A549 (cell line): Measurements from ENCODE around the gene CSF3R.

Experiments
- EP300 ChIP-seq, 2 experiments: fragments of >200 bp; sonication (Bioruptor Twin); formaldehyde crosslinking; IDR thresholded peaks; 2 replicates in 1 of 2; 3 replicates in 1 of 2; pipeline ENCODE4 v1.6.1; 2016 to 2017
- NPAS2 ChIP-seq: fragments of 250-450 bp; sonication (Bioruptor Pico); IDR thresholded peaks from 2 replicates; pipeline ENCODE4 v1.8.0; 2022; ENCODE audit warnings: mild to moderate bottlenecking, moderate library complexity, borderline replicate concordance
- POLR2A ChIP-seq: IDR thresholded peaks from 2 replicates; pipeline ENCODE4 v1.6.1; 2012; ENCODE audit warnings: mild to moderate bottlenecking, low read length
- RCOR1 ChIP-seq: fragments of 150-350 bp; IDR thresholded peaks from 2 replicates; pipeline ENCODE4 v1.6.1; 2014; ENCODE audit warnings: antibody characterized with exemption, low read length, low read depth
- ZFP36 ChIP-seq: fragments of 450-650 bp; IDR thresholded peaks from 2 replicates; pipeline ENCODE4 v1.6.1; 2014; ENCODE audit warnings: borderline replicate concordance; ENCODE audit not compliant: partially characterized antibody
- TF ChIP-seq, protein P1 (sequence below): fragments of >200 bp; sonication (Bioruptor Twin); formaldehyde crosslinking; IDR thresholded peaks from 3 replicates; pipeline ENCODE4 v1.5.1; 2016
- TF ChIP-seq, protein P2 (sequence below): fragments of 450-650 bp; IDR thresholded peaks from 2 replicates; pipeline ENCODE4 v1.6.1; 2014; ENCODE audit warnings: antibody characterized with exemption
- TF ChIP-seq, protein P3 (sequence below): fragments of 200-600 bp; sonication (generic); IDR thresholded peaks from 2 replicates; pipeline ENCODE4 v1.6.1; 2016; ENCODE audit warnings: antibody characterized with exemption, mild to moderate bottlenecking, moderate library complexity

DNA sequence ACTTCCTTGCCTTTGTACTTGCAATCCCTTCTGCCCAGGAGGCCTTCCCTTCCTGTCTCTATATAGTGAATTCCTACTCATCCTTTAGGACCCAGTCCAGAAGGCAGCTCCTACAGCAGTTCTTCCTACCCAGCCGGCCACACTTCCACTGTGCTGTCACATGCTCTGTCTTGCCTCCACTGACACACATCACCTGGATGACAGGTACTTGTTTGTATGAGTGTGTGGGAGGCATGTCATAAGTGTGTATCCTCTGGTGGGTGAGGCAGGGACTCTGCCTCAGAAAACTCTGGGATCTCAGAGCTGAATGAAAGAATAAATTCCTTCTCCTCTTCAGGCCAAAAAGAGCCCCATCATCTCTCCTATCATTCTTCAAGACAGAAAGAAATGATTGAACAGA lies 27.3 kb downstream of the CSF3R start:
- no peak for TF ChIP-seq NPAS2
- TF ChIP-seq, protein P1, sequence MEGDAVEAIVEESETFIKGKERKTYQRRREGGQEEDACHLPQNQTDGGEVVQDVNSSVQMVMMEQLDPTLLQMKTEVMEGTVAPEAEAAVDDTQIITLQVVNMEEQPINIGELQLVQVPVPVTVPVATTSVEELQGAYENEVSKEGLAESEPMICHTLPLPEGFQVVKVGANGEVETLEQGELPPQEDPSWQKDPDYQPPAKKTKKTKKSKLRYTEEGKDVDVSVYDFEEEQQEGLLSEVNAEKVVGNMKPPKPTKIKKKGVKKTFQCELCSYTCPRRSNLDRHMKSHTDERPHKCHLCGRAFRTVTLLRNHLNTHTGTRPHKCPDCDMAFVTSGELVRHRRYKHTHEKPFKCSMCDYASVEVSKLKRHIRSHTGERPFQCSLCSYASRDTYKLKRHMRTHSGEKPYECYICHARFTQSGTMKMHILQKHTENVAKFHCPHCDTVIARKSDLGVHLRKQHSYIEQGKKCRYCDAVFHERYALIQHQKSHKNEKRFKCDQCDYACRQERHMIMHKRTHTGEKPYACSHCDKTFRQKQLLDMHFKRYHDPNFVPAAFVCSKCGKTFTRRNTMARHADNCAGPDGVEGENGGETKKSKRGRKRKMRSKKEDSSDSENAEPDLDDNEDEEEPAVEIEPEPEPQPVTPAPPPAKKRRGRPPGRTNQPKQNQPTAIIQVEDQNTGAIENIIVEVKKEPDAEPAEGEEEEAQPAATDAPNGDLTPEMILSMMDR: no peak
- no peak for TF ChIP-seq ZFP36
- TF ChIP-seq EP300 (IDR thresholded peaks at IDR 0.05): no peak
- TF ChIP-seq, protein P2, sequence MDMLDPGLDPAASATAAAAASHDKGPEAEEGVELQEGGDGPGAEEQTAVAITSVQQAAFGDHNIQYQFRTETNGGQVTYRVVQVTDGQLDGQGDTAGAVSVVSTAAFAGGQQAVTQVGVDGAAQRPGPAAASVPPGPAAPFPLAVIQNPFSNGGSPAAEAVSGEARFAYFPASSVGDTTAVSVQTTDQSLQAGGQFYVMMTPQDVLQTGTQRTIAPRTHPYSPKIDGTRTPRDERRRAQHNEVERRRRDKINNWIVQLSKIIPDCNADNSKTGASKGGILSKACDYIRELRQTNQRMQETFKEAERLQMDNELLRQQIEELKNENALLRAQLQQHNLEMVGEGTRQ: no peak
- TF ChIP-seq, protein P3, sequence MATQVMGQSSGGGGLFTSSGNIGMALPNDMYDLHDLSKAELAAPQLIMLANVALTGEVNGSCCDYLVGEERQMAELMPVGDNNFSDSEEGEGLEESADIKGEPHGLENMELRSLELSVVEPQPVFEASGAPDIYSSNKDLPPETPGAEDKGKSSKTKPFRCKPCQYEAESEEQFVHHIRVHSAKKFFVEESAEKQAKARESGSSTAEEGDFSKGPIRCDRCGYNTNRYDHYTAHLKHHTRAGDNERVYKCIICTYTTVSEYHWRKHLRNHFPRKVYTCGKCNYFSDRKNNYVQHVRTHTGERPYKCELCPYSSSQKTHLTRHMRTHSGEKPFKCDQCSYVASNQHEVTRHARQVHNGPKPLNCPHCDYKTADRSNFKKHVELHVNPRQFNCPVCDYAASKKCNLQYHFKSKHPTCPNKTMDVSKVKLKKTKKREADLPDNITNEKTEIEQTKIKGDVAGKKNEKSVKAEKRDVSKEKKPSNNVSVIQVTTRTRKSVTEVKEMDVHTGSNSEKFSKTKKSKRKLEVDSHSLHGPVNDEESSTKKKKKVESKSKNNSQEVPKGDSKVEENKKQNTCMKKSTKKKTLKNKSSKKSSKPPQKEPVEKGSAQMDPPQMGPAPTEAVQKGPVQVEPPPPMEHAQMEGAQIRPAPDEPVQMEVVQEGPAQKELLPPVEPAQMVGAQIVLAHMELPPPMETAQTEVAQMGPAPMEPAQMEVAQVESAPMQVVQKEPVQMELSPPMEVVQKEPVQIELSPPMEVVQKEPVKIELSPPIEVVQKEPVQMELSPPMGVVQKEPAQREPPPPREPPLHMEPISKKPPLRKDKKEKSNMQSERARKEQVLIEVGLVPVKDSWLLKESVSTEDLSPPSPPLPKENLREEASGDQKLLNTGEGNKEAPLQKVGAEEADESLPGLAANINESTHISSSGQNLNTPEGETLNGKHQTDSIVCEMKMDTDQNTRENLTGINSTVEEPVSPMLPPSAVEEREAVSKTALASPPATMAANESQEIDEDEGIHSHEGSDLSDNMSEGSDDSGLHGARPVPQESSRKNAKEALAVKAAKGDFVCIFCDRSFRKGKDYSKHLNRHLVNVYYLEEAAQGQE: no peak
- no peak for TF ChIP-seq RCOR1
- no peak for TF ChIP-seq POLR2A
